Activated effector memory CD4-positive, alpha-beta T cell treated with Interleukin-2 at 50 U/mL for 16 hours (primary cell): Measurements from ENCODE around the gene MAZ.

ENCODE experiments used
- DNase-seq: peaks from one replicate; pipeline ENCODE4 v3.0.0-alpha.2; 2020

MAZ gene

DNA sequence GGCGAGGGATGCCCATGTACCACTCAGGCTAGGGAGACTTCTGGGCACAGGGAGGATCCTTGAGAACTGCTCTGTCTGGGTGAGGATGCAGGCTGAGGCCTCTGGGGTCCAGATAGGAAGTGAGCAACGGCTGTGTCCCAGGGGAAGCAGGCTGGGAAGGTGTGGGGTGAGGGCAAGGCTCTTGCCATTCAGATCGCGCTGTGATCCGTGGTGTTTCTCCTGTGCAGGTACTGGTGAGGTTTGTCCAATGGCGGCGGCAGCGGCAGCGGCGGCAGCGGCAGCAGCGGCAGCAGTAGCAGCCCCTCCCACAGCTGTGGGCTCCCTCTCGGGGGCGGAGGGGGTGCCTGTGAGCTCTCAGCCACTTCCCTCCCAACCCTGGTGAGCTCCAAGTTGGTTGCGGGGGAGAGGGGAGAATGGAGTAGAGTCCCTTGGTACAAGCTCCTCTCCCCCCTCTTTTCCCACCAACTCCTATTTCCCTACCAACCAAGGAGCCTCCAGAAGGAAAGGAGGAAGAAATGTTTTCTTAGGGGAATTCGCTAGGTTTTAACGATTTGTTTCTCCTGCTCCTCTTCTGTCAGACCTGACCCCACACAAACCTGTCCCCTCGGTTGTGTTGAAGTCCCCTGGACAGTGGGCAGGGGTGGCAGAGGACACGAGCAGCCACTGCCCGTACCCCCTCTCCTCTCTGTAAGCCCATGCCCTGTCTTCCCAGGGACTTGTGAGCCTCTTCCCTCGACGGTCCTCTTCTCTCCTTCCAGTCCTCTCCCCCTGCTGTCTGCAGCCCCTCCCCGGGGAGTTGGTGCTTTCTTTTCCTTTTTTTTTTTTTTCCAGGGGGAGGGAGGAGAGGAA, 3.7 kb downstream of the MAZ start:
- no peak for DNase-seq

DNA sequence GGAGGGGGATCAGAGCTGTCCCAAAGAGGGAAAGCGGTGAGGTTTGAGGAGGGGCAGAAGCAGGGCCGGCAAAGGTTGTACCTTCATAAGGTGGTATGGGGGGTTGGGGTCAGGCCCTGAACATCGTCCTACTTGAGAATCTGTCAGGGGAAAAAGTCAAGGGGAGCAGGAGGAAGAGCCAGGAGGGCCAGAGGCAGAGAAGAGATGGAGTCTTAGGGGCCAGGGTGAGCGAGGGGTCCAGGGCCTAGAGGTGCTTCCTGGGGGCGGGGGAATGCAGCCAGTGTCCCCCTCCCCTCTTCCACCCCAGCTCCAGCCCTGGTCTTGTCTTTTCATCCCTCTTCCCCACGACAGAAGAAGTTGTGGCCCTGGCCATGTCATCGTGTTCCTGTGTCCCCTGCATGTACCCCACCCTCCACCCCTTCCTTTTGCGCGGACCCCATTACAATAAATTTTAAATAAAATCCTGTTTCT, 4.4 kb downstream of the MAZ start:
- no peak for DNase-seq

GRCh38 chr16:29811170-29811895, 5.0 kb downstream of the MAZ start:
- DNase-seq, result peak; percentile 52

- peak; percentile 18 for DNase-seq
These were observed 5.8 kb downstream of the MAZ start, which contains the start of gene PRRT2 for GRCh38 chr16:29811896-29812665. TSS of gene PRRT2 (plus strand) at chr16:29812193. CDS start at chr16:29813055, 862 bp downstream.

DNA sequence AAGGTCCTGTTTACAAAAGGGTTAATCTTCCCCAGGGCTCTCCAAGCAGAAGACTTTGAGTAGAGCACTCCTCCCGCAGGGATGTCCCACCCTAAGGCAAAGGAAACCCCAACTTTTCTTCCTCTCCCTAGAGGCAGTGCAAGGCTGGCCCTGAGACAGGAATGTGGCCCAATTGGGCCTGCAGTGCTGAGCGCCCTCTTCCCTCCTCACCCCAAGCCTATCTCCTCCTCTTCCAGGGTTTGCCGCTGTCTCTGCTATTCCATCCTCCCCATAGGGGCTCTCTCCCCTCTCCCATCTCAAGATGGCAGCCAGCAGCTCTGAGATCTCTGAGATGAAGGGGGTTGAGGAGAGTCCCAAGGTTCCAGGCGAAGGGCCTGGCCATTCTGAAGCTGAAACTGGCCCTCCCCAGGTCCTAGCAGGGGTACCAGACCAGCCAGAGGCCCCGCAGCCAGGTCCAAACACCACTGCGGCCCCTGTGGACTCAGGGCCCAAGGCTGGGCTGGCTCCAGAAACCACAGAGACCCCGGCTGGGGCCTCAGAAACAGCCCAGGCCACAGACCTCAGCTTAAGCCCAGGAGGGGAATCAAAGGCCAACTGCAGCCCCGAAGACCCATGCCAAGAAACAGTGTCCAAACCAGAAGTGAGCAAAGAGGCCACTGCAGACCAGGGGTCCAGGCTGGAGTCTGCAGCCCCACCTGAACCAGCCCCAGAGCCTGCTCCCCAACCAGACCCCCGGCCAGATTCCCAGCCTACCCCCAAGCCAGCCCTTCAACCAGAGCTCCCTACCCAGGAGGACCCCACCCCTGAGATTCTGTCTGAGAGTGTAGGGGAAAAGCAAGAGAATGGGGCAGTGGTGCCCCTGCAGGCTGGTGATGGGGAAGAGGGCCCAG, 6.7 kb downstream of the MAZ start:
- DNase-seq, result no peak

GRCh38 chr16:29813644-29814562, 7.6 kb downstream of the MAZ start:
- DNase-seq, result no peak

DNA sequence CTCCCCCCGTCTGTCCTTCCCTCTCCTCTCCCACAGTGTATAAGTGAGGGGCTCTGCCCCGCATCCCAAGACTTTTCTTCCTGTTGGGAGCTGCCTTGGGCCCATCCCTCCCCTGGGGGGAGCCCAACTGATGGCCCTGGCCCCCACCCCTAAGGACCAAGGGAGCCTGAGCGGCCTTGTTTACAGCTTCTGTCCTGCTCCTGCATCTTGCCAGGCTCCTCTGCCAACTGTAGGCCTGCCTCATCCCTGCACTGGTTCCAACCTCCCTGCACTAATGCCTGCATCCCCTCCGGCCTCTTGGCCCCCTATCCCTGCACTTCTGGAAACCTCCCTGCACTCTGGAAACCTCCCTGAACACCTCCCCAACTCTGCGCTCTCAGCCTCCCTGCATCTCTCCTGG, 8.3 kb downstream of the MAZ start:
- no peak for DNase-seq

DNA sequence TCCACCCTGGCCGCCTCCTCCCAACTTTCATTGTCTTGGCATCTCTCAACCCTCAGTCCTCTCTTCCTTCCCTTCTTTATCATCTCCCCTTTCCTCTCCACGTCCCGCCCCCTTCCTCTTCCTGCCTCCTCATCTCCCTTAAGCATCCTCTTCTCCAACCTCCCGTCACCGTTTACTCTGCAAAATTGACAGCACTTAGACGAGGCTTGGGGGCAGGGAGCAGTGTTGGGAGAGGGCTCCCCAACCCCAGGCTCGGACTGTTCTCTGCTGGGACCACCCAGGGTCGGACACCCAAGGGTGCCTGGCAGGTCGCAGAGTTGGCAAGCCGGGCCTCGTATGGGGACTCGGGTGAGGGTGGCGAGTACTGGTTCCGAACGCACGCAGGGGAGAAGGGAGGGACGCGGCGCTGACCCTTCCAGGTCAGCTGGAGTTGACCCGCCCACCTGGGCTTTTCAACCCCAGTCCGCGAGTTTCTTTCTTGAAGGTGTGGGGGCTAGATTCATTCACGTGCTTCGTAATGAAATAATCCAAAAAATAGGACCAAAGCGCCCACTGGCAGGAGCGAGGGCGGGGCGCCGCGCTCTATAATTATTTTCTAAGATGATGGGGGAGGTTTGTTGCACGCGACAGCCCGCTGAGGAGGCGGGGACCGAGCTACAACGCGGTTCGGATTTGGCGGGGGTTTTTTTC, 8.8 kb downstream of the MAZ start:
- DNase-seq, result no peak

DNA sequence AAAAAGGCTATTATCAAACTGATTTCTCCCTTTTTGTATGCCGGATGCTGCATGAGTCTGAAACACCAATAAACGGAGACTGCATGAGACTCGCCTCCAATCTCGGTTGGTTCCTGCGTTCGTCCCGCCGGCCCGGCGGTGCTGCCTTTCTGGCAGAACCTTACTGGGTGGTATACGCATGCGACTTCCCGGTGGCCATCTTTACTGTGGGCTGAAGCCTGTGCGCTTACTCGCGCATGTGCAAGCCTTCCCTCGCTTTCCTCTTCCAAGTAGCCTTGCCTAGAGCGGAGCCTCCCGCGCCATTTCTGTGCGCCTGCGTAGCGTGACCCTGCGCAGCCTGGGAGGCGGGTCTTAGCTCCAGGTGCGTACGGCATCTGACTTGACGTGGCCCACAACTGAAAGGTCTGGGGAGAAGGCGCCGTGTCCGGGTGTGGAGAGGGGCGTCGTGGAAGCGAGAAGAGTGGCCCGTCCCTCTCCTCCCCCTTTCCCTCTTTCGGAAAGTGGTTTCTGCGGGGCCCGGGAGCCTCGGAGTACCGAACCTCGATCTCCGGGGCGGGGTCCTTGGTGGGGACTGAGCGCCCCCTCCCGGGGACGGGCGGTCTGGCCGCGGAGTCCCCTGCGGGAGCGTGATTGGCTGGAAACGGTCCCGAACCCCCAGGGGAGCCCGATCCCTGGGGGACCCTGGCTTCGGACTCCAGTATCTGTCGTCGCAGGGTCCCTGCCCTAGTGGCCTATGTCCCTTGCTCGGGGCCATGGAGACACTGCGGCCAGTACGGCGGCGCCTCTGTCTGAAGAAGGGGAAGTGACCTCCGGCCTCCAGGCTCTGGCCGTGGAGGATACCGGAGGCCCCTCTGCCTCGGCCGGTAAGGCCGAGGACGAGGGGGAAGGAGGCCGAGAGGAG, 9.7 kb downstream of the MAZ start, which contains the start of gene PAGR1:
Gene PAGR1 (plus strand): TSS at position 360 of the 901 bp plus-strand sequence. CDS start 374 bp downstream, at position 734.
- DNase-seq, result peak; percentile 99

DNA sequence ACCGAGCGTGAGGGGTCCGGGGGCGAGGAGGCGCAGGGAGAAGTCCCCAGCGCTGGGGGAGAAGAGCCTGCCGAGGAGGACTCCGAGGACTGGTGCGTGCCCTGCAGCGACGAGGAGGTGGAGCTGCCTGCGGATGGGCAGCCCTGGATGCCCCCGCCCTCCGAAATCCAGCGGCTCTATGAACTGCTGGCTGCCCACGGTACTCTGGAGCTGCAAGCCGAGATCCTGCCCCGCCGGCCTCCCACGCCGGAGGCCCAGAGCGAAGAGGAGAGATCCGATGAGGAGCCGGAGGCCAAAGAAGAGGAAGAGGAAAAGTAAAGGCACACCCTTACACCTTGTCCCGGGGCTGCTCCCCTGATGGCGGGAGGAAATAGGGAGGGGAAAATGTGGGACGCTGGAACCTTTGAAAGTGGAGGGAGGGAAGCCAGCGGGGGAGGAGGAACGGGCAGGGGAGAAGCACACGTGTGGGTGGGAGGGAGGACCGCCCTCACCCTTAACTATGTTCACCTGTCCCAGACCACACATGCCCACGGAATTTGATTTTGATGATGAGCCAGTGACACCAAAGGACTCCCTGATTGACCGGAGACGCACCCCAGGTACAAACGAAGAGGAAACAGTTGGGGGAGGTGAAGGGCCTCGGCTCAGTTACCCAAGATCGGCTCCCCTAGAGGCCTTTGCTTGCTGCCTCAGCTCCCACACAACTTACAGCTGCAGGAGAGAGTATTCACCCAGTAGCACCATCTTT, 10.5 kb downstream of the MAZ start:
- peak; percentile 44 for DNase-seq

DNA sequence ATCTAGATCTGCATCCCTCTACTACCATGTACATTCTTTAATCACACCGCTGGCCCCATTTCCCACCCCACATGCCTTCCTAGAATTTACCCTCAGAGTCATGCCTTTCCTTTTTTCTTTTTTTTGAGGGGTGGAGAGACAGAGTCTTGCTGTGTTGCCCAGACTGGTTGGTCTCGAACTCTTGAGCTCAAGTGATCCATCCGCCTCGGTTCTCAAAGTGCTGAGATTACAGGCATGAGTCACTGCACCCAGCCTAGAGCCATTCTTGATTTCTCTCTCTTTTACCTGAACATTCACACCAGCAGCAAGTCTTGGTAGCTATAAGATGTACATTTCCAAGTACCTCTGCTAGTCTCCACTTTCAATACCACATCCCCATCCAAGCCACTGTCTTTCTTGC, 11.8 kb downstream of the MAZ start:
- no peak for DNase-seq

GRCh38 chr16:29819506-29819905, 13.2 kb downstream of the MAZ start:
- no peak for DNase-seq

DNA sequence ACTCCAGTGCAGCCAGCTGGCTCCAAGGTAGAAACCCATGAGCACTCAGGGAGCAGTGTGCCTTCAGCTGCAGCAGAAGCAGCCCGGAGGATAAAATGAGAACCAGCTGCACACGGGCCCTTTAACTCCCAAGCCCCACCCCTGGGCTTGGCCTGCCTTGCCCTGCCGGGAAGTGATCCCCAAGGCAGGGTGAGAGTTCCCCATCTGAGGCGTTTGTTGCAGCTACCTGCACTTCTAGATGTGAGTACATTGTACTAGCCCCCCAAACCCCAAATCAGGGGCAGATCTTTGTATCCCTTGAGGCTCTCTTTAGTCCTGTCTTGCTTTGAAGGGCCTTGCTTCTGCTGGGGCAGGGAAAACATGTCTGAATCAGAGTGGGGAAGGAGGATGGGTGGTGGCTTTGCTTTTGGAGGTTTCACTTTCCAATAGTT, 14.0 kb downstream of the MAZ start, which contains the start of gene MVP:
Gene MVP (plus strand): TSS at position 192 of the 431 bp plus-strand sequence. CDS start 10,088 bp downstream, outside the sequence.
- DNase-seq, result peak; percentile 37

DNA sequence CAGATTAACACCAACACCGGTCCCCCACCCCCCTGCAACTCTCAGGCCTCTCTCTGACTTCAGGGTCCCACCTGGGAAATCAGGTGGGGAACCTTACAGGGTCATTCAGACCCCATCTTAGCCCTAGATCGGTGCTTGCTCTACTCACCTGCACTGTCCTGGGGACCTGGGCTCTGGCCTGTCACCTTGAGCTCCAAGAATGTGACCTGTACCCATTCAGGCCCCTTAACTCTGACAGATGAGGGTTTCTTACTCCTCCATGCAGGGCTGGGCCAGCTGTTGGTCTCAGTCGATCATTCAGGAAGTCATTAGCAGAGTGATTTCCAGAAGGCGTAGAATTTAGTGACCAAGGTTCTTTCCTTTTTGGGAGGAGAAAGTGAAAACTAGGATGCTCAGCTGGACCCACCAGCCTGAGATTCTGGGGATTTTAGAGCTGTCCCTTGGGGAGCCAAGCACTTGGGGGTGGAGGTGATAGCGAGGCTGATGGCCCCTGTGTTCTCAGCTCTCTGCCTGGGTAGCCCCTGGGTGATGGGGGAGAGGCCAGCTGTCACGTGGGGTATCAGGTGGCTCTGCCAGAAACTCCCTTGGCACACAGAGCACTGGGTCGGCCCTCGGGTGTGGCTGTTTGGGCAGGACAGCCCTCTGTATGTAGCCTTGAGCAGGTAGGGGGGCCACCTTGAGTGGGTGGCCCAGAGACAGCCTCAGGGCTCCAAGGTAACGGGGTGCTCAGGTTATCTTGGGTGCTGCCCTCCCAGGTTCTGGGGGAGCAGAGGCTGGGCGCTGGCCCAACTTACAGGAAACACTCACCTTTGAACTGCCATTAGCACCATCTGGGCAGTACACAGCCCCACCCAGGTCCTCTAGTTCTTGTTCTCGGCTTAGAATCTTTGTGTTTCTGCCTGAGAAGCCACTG, 14.7 kb downstream of the MAZ start:
- peak; percentile 24 for DNase-seq

DNA sequence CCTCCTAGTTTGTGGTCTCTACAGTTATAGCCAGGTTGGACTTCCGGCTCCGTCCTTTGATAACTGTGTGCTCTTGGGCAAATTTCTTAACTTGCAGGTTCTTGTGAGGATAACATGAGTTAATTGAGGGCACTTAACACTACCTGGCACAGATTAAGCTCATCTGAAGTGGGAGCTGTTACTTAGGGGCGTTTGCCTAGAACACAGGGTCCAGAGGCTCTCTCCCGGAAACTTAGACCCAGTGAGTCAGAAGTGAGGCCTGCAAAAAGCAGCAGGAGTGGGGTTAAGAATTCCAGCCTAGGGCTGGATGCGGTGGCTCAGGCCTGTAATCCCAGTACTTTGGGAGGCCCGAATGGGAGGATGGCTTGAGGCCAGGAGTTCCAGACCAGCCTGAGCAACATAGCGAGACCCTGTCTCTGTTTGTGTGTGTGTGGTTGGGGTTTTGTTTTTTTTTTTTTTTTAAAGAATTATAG, 15.3 kb downstream of the MAZ start:
- DNase-seq, result no peak

DNA sequence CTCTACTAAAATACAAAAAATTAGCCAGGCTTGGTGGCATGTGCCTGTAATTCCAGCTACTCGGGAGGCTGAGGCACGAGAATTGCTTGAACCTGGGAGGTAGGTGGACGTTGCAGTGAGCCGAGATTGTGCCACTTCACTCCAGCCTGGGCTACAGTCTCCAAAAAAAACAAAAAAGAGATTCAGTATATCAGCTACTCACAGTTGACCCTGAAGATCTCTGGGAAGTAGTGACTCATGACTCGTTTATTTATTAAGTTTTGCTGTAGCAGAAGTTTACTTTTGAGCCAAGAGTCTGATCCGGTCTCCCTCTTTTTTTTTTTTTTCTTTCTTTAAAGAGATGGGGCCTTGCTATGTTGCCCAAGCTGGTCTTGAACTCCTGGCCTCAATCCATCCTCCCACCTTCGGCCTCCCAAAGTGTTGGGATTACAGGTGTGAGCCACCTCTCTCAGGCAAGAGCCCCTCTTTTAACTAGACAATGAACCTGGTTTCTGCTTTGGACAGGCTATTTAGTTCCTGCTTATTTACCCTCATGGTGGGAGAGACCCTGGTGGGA, 18.3 kb downstream of the MAZ start:
- no peak for DNase-seq
